Measurements from ENCODE around the gene PRELP.

The PRELP gene

GRCh38 chr1:203526572-203526971, 51.0 kb downstream of the PRELP start:
- DNase-seq: no peak

GRCh38 chr1:203527013-203527412, 51.4 kb downstream of the PRELP start:
- no peak for DNase-seq

- DNase-seq: no peak
Observed at GRCh38 chr1:203528063-203528462, 52.5 kb downstream of the PRELP start.

- no peak for DNase-seq
Observed at GRCh38 chr1:203528976-203529835, 53.6 kb downstream of the PRELP start.

GRCh38 chr1:203531063-203531462, 55.5 kb downstream of the PRELP start:
- DNase-seq: no peak

- no peak for DNase-seq
Observed at GRCh38 chr1:203534012-203534411, 58.4 kb downstream of the PRELP start.

GRCh38 chr1:203534526-203534925, 58.9 kb downstream of the PRELP start:
- DNase-seq: no peak

GRCh38 chr1:203536575-203536974, 61.0 kb downstream of the PRELP start:
- no peak for DNase-seq

- DNase-seq: no peak
Observed at GRCh38 chr1:203536980-203537455, 61.4 kb downstream of the PRELP start.

GRCh38 chr1:203537806-203538464, 62.3 kb downstream of the PRELP start:
- no peak for DNase-seq

GRCh38 chr1:203538726-203539125, 63.1 kb downstream of the PRELP start:
- no peak for DNase-seq

- DNase-seq: no peak
Observed at GRCh38 chr1:203539831-203540546, 64.4 kb downstream of the PRELP start.
